ENCODE data around the gene LMF2.

Gene LMF2

DNA sequence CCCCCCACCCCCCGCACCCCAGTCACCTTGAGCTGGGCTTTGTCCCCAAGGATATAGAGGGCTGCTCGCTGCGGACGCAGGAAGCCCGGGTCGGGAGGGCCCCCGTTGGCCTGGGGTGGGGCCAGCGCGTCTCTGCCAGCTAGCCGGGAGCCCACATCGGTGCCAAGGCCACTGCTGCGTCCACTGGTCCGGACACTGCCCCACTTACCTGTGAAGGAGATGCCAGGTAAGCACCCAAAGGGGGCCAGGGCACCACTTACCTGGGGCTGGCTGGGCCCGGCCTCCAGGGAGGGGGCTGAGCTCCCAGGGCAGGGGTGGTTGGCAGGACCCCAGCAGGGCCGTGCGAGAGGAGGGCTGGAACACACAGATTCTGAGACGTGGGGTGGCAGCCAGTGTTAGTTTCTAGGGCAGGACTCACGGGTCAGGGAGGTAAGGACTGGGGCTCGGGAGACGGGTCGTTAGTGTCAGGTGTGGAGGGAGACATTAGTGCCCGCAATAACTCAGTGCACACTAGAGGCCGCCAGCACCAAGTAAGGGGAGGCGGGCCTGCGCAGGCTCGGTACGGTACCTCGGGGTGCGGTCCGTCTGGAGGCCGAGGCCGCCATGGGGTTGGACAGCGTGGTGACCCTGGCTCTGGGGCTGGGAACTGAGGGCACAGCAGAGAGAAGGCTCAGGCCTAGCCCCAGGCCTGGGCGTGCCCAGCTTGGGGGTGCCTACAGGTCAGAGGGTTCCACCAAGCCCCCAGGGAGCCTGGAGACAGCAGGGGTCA, 50.9 kb downstream of the LMF2 start:
- H3K4me3 ChIP-seq: no peak overlapping the region
- H3K27ac ChIP-seq: no peak overlapping the region

DNA sequence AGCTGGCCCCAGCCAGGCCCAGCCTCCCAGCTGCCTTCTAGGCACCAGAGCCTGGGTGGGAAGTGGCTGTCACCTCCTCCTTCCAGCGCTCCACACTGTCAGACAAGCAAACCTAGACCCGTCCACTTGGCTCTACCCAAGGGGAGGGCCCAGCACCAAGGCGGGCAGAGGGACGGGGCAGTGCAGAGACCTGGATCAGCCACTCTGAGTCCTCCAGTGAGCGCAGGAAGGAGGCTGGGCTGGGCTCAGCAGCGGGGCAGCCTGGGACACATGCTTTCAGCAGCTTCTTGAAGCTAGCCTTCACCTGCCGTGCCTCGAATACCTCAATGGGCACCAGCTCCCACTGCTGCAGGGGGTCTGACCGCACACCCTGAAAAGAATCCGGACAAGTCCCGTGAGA, 51.5 kb downstream of the LMF2 start:
- Histone ChIP-seq H3K4me3 (no peak overlapping the region), H3K27ac (no peak overlapping the region)

DNA sequence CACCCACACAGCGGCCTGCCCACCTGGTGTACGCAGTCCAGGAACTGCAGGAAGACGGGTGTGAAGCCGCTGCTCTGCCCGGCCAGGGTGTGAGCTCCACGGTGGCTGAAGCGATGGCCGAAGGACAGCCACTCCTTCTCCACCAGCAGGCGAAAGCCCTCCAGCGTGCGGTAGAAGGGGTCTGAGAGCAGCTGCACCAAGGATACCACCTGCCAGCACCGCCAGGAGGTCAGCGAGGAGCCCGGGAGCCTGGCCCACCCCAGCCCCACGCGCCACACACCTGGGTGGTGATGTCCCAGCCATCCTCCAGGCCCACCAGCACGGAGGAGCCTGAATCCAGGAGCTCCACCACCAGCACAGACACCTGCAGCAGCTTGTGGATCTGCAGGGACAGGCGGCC, 52.3 kb downstream of the LMF2 start:
- H3K27ac ChIP-seq: no peak overlapping the region
- no peak overlapping the region for H3K4me3 ChIP-seq

DNA sequence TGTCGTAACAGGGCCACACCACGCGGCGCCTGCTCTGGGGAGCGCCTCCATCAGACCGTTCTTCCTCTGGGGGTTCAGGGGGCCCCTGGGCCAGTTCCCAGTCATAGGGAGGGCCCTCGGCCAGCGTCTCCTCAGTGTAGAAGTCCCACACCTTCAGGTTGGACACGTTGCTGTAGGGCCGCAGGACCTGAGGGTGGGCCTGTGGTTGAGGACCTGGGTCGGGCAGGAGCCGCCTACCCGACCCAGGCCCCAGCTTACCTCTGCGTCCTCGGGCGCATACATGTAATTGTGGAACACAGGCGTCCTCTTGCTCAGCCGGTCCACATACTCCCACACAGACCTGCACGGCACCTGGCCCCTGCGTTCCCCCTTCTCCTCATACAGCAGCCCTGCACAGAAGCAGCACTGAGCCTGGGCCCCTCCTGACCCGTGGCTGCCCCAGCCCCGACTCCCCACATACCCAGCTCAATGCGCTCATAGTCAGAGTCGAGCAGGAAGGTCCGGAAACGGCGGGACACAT, 52.9 kb downstream of the LMF2 start:
- H3K27ac ChIP-seq: no peak overlapping the region
- no peak overlapping the region for H3K4me3 ChIP-seq
